DND-41 (cell line): ENCODE data around the gene ATPAF1.

Experiments used
- ATAC-seq: fragments of 200-7000 bp; cut with Tn5 transposase; 3 replicates; pipeline ENCODE4 v1.9.1; 2021; ENCODE audit warnings: low read depth; ENCODE audit not compliant: insufficient read depth
- DNase-seq: peaks from one replicate; pipeline ENCODE4 v3.0.0-alpha.2; 2020
- H2AFZ ChIP-seq: 2 replicates; pipeline ENCODE4 v1.6.0; 2012; ENCODE audit warnings: low read depth, low read length
- H3K27ac ChIP-seq: 2 replicates; pipeline ENCODE4 v1.5.1; 2012; ENCODE audit warnings: low read length, inconsistent platforms
- H3K27me3 ChIP-seq: fragments of 200-600 bp; sonication (generic); 2 replicates; pipeline ENCODE4 v1.6.0; 2012; ENCODE audit warnings: low read length, mild to moderate bottlenecking, inconsistent platforms; ENCODE audit not compliant: insufficient read depth, poor library complexity
- H3K36me3 ChIP-seq: 2 replicates; pipeline ENCODE4 v1.5.1; 2012; ENCODE audit warnings: low read length, inconsistent platforms; ENCODE audit not compliant: insufficient read depth
- H3K4me1 ChIP-seq: 2 replicates; pipeline ENCODE4 v1.5.1; 2012; ENCODE audit warnings: mild to moderate bottlenecking, low read length; ENCODE audit not compliant: insufficient read depth
- H3K4me2 ChIP-seq: 2 replicates; pipeline ENCODE4 v1.6.0; 2012; ENCODE audit warnings: mild to moderate bottlenecking, moderate library complexity, low read length, inconsistent platforms; ENCODE audit not compliant: insufficient read depth
- H3K4me3 ChIP-seq, 2 experiments: fragments of 200-600 bp in 1 of 2; shearing (Covaris generic) in 1 of 2; 2 replicates each; pipeline ENCODE4 v1.5.1; 2012 to 2016; ENCODE audit warnings: inconsistent platforms in 2 of 2, low read length in 2 of 2, mild to moderate bottlenecking in 2 of 2, low read depth in 1 of 2, moderate library complexity in 1 of 2
- H3K79me2 ChIP-seq: 2 replicates; pipeline ENCODE4 v1.6.0; 2012; ENCODE audit warnings: low read length, inconsistent platforms; ENCODE audit not compliant: insufficient read depth
- H3K9ac ChIP-seq: 2 replicates; pipeline ENCODE4 v1.6.0; 2012; ENCODE audit warnings: low read depth, mild to moderate bottlenecking, inconsistent platforms, low read length, moderate library complexity
- H3K9me3 ChIP-seq: 2 replicates; pipeline ENCODE4 v1.5.1; 2012; ENCODE audit warnings: low read length, moderate library complexity, mild to moderate bottlenecking, inconsistent platforms; ENCODE audit not compliant: insufficient read depth, severe bottlenecking
- H4K20me1 ChIP-seq: 2 replicates; pipeline ENCODE4 v1.6.0; 2012; ENCODE audit warnings: low read length; ENCODE audit not compliant: insufficient read depth
- EZH2 ChIP-seq: IDR thresholded peaks from 3 replicates; pipeline ENCODE4 v1.6.1; 2012; ENCODE audit warnings: borderline replicate concordance, low read depth, mild to moderate bottlenecking, moderate library complexity, low read length, inconsistent platforms; ENCODE audit not compliant: severe bottlenecking
- TF ChIP-seq, protein P1 (sequence below): IDR thresholded peaks from 2 replicates; pipeline ENCODE4 v1.5.1; 2012; ENCODE audit warnings: borderline replicate concordance, low read length, moderate library complexity, mild to moderate bottlenecking; ENCODE audit not compliant: poor library complexity, severe bottlenecking; ENCODE audit errors: extremely low read depth

ATPAF1 gene

DNA sequence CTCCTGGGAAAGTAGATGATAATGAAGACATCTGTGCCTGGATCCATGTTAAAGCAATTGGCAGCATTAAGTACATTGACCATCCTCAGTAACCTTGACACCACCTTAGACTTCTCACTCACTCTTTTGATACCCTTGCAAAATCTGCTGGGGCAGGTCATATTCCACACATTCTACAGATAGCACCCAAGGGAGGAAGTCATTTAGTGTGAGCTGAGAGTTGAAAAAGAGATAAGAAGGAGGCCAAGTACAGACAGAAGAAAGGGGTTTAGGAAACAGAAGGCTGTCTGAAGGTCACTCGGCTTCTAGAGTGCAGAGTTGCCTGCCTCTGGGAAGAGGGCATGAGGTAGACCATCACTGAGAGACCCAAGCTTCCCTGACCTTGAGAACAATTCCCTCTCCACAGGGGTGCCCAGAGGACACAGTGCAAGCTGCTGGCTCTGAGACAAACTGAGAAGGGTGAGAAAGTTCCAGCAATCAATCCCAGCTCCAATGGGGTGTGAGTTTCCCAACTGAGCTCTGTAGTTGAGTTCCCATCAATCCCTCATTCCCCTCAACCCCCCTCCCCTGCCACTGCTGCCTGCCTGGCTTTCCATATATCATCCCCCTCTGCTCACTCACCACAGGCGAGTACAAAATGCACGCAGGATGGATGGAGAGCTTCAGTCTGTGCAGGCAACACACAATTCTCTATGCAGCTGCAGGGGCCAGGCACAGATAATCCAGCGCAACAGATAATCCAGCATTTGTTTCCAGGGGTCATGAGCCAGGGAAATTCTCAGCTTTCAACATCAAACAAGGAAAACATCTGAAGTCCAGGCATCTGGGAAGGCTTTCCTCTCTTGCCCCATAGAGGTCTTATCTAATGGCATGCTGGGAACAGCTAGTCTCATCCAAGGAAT lies 44.2 kb downstream of the ATPAF1 start:
- TF ChIP-seq EZH2 = no peak
- TF ChIP-seq, protein P1, sequence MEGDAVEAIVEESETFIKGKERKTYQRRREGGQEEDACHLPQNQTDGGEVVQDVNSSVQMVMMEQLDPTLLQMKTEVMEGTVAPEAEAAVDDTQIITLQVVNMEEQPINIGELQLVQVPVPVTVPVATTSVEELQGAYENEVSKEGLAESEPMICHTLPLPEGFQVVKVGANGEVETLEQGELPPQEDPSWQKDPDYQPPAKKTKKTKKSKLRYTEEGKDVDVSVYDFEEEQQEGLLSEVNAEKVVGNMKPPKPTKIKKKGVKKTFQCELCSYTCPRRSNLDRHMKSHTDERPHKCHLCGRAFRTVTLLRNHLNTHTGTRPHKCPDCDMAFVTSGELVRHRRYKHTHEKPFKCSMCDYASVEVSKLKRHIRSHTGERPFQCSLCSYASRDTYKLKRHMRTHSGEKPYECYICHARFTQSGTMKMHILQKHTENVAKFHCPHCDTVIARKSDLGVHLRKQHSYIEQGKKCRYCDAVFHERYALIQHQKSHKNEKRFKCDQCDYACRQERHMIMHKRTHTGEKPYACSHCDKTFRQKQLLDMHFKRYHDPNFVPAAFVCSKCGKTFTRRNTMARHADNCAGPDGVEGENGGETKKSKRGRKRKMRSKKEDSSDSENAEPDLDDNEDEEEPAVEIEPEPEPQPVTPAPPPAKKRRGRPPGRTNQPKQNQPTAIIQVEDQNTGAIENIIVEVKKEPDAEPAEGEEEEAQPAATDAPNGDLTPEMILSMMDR = no peak
- no peak overlapping the region for H2AFZ ChIP-seq
- H4K20me1 ChIP-seq = no peaks in the 10 kb centered on the region
- H3K27me3 ChIP-seq = no peaks in the 10 kb centered on the region
- no peaks in the 10 kb centered on the region for H3K9me3 ChIP-seq
- DNase-seq (no peak), ATAC-seq (no peak)
- no peak overlapping the region for H3K27ac ChIP-seq
- H3K79me2 ChIP-seq = no peaks in the 10 kb centered on the region
- H3K4me3 ChIP-seq = no peak overlapping the region
- H3K4me1 ChIP-seq = no peaks in the 10 kb centered on the region
- no peak overlapping the region for H3K4me2 ChIP-seq
- no peaks in the 10 kb centered on the region for H3K36me3 ChIP-seq
- H3K9ac ChIP-seq = no peak overlapping the region

DNA sequence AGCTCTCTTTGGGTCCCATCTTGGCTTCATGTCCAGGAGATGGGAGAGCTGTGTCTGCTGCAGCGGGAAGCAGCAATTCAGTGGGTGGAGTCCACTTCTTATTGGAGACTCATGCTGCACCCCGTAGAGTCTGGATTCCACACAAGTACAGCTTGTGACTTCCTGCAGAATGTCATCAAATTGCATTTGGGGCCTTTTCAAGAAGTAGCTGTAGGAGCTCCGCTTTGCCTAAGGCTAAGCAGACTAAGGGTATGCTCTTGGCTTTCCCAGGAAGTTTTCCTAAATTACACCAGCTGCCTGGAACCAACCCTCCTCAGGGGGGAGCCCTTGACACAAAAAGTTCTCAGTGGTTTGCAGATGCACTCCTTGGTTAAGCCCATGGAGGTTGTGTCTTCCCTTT lies 45.8 kb downstream of the ATPAF1 start:
- Histone ChIP-seq H3K4me2 (no peak overlapping the region), H3K27me3 (peaks cover 4% of the 10 kb centered on the region), H3K4me1 (no peaks in the 10 kb centered on the region), H3K9ac (no peak overlapping the region), H2AFZ (no peak overlapping the region), H3K79me2 (no peaks in the 10 kb centered on the region), H4K20me1 (no peaks in the 10 kb centered on the region), H3K4me3 (no peak overlapping the region), H3K9me3 (no peaks in the 10 kb centered on the region), H3K36me3 (no peaks in the 10 kb centered on the region), H3K27ac (no peak overlapping the region)
- no peak for DNase-seq
- 0 out of 3 replicates have a peak, but pooled peaks have one; percentile 29 for ATAC-seq
- TF ChIP-seq, protein P1 = peak; percentile 54
- no peak for TF ChIP-seq EZH2

DNA sequence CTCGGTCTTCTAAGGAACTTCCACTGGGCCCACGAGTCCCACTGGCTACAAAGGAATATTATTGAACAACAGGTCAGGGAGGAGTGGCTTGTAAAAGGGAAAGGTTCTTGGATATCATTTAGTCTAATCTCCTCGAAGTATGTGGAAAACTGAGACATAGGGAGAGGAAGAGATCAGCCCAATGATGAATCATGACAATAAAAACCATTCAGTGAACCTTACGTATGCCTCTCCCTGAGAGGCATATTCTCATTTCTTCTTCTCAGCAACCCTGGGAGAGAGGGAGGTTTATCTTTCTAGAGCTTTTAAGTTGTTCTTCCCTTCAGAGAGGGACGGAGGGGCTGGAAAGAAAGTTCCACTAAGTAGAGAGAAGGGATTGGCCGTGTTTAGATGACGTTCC lies 46.2 kb downstream of the ATPAF1 start:
- no peaks in the 10 kb centered on the region for H3K36me3 ChIP-seq
- no peaks in the 10 kb centered on the region for H3K79me2 ChIP-seq
- no peaks in the 10 kb centered on the region for H3K9me3 ChIP-seq
- no peak for ATAC-seq
- H3K27ac ChIP-seq = no peak overlapping the region
- no peak for DNase-seq
- H3K4me3 ChIP-seq = no peak overlapping the region
- H3K4me2 ChIP-seq = no peak overlapping the region
- TF ChIP-seq, protein P1 = no peak
- TF ChIP-seq EZH2 = no peak
- no peak overlapping the region for H2AFZ ChIP-seq
- H4K20me1 ChIP-seq = no peaks in the 10 kb centered on the region
- peaks cover 4% of the 10 kb centered on the region for H3K27me3 ChIP-seq
- H3K9ac ChIP-seq = no peak overlapping the region
- H3K4me1 ChIP-seq = peaks cover 3% of the 10 kb centered on the region
